GM12878 (cell line): ENCODE results near the gene DMD. TPM values are rescaled to one million over a fixed set of nuclear protein-coding genes. Genes with fewer than 3 reads are reported as not detected.

Experiments
- ATAC-seq: fragments of 200-7000 bp; cut with Tn5 transposase; 3 replicates; pipeline ENCODE4 v1.9.1; 2020; ENCODE audit warnings: mild to moderate bottlenecking, moderate library complexity
- BruUV-seq: library from RNA; stranded (reverse); fragments of 400-500 nt; replicated peaks from 2 replicates; lab custom pipeline; 2021; lab: Mats Ljungman, UMichigan
- CTCF ChIA-PET: fragments of 300-600 bp; sonication (Branson Sonifier 250); formaldehyde crosslinking; extraction: SDS; loops from one replicate; lab custom pipeline; 2021; ENCODE audit warnings: inconsistent platforms; lab: Yijun Ruan, JAX
- POLR2A ChIA-PET: fragments of 350-600 bp; formaldehyde crosslinking; extraction: SDS; loops from one replicate; lab custom pipeline; 2021; ENCODE audit warnings: inconsistent platforms; lab: Charles Lee
- RAD21 ChIA-PET: fragments of 300-600 bp; sonication (Branson Sonifier 250); formaldehyde crosslinking; loops from one replicate; lab custom pipeline; 2023; ENCODE audit warnings: antibody characterized with exemption; ENCODE audit not compliant: unreplicated experiment; lab: Charles Lee
- SMC1A ChIA-PET: fragments of 300-600 bp; sonication (Branson Sonifier 250); formaldehyde crosslinking; loops from one replicate; lab custom pipeline; 2023; ENCODE audit not compliant: unreplicated experiment, uncharacterized antibody; lab: Charles Lee
- DNase-seq: peaks from one replicate; pipeline ENCODE4 v3.0.0-alpha.2; 2011; ENCODE audit warnings: low read depth, low spot score
- FAIRE-seq: peaks from 3 replicates; lab custom pipeline; 2011; peaks lifted over from hg19 to GRCh38; lab: Jason Lieb, UNC
- H2AFZ ChIP-seq: 2 replicates; pipeline ENCODE4 v1.6.0; 2011; ENCODE audit warnings: low read depth, low read length, control low read depth; ENCODE audit not compliant: control insufficient read depth
- H3K27ac ChIP-seq: 2 replicates; pipeline ENCODE4 v1.5.1; 2011; ENCODE audit warnings: control low read depth; ENCODE audit not compliant: control insufficient read depth, insufficient read depth
- H3K27me3 ChIP-seq, 2 experiments: replicated peaks in 1 of 2; 2 replicates each; pipeline versions ENCODE4 v1.6.0 to v1.6.1; 2011; ENCODE audit warnings: low read length in 1 of 2; ENCODE audit not compliant: control insufficient read depth in 2 of 2, insufficient read depth in 2 of 2
- H3K36me3 ChIP-seq, 2 experiments: 2 replicates each; pipeline ENCODE4 v1.5.1; 2011; ENCODE audit warnings: low read length in 1 of 2; ENCODE audit not compliant: control insufficient read depth in 2 of 2, insufficient read depth in 2 of 2
- H3K4me1 ChIP-seq: 2 replicates; pipeline ENCODE4 v1.6.1; 2011; ENCODE audit warnings: mild to moderate bottlenecking, low read length, moderate library complexity, mixed read lengths; ENCODE audit not compliant: control insufficient read depth, insufficient read depth
- H3K4me2 ChIP-seq: 2 replicates; pipeline ENCODE4 v1.6.0; 2011; ENCODE audit warnings: control low read depth; ENCODE audit not compliant: control insufficient read depth, insufficient read depth
- H3K4me3 ChIP-seq: fragments of 200-600 bp; sonication (generic); 2 replicates; pipeline ENCODE4 v1.5.1; 2016
- H3K79me2 ChIP-seq: 2 replicates; pipeline ENCODE4 v1.6.0; 2011; ENCODE audit warnings: low read length; ENCODE audit not compliant: control insufficient read depth, insufficient read depth
- H3K9ac ChIP-seq: 2 replicates; pipeline ENCODE4 v1.8.0; 2011; ENCODE audit warnings: low read length, control low read depth, mixed read lengths; ENCODE audit not compliant: control insufficient read depth, insufficient read depth
- H3K9me3 ChIP-seq: replicated peaks from 3 replicates; pipeline ENCODE4 v1.5.1; 2011; ENCODE audit warnings: mild to moderate bottlenecking, low read length; ENCODE audit not compliant: control insufficient read depth, insufficient read depth
- H4K20me1 ChIP-seq: 2 replicates; pipeline ENCODE4 v1.6.0; 2011; ENCODE audit not compliant: control insufficient read depth, insufficient read depth
- CBX5 ChIP-seq: sonication (generic); IDR thresholded peaks from 2 replicates; pipeline ENCODE4 v1.6.1; 2016; ENCODE audit warnings: low read depth, moderate library complexity, mild to moderate bottlenecking, inconsistent platforms
- CHD2 ChIP-seq: IDR thresholded peaks from 2 replicates; pipeline ENCODE4 v1.6.1; 2011; ENCODE audit warnings: low read depth, low read length, improper control_type of control experiment, borderline replicate concordance
- CREB1 ChIP-seq: IDR thresholded peaks from 2 replicates; pipeline ENCODE4 v1.6.1; 2012; ENCODE audit warnings: low read depth, mild to moderate bottlenecking, inconsistent platforms
- HDAC6 ChIP-seq: fragments of 200-600 bp; sonication (generic); IDR thresholded peaks from one replicate; pipeline ENCODE4 v1.8.0; 2017; ENCODE audit warnings: antibody characterized with exemption; ENCODE audit not compliant: unreplicated experiment
- IRF4 ChIP-seq: IDR thresholded peaks from 2 replicates; pipeline ENCODE4 v1.6.1; 2011; ENCODE audit warnings: low read depth, low read length
- IRF5 ChIP-seq: fragments of 450-650 bp; IDR thresholded peaks from 2 replicates; pipeline ENCODE4 v1.6.1; 2017; ENCODE audit warnings: borderline replicate concordance
- PML ChIP-seq: IDR thresholded peaks from 2 replicates; pipeline ENCODE4 v1.6.1; 2012; ENCODE audit warnings: low read length, inconsistent platforms
- POU2F2 ChIP-seq: IDR thresholded peaks from 3 replicates; pipeline ENCODE4 v1.6.1; 2011; ENCODE audit warnings: low read depth, mild to moderate bottlenecking, low read length, borderline replicate concordance
- SIX5 ChIP-seq: IDR thresholded peaks from 2 replicates; pipeline ENCODE4 v1.6.1; 2011; ENCODE audit warnings: mild to moderate bottlenecking, low read depth, low read length, moderate library complexity; ENCODE audit not compliant: severe bottlenecking
- SMARCA5 ChIP-seq: fragments of 450-650 bp; IDR thresholded peaks from 2 replicates; pipeline ENCODE4 v1.6.1; 2017; ENCODE audit warnings: mild to moderate bottlenecking
- ZNF384 ChIP-seq: IDR thresholded peaks from 2 replicates; pipeline ENCODE4 v1.6.1; 2012; ENCODE audit warnings: low read depth, mild to moderate bottlenecking, low read length, improper control_type of control experiment, borderline replicate concordance
- ZZZ3 ChIP-seq: IDR thresholded peaks from 2 replicates; pipeline ENCODE4 v1.6.1; 2011; ENCODE audit warnings: low read depth; ENCODE audit not compliant: control insufficient read depth, insufficient read length
- WGBS: methylation state at CpG from one replicate; pipeline ENCODE4 v1.1.6; 2016; ENCODE audit warnings: low lambda C conversion rate; ENCODE audit not compliant: insufficient replicate concordance, insufficient coverage; ENCODE audit errors: missing lambda C conversion rate; 5-methylcytosine and 5-hydroxymethylcytosine counted together
- in situ Hi-C: fragments of 300-500 bp; cut with MboI; formaldehyde crosslinking; loops from 9 replicates; pipeline ENCODE4 v1.14.3; 2018; ENCODE audit warnings: mixed read lengths
- intact Hi-C: fragments of 100-400 bp; cut with micrococcal nuclease; formaldehyde crosslinking; loops from one replicate; pipeline ENCODE4 v1.14.2; 2022; ENCODE audit not compliant: unreplicated experiment
- polyA plus RNA-seq, 11 experiments: library from polyadenylated mRNA; depleted of rRNA in 4 of 11; unstranded in 6 of 11; stranded (reverse) in 5 of 11; fragments of >200 nt; fragmentation: Nextera tagmentation in 4 of 11; fragmentation: Illumina TruSeq in 1 of 11; extraction: Ambion mirVana in 4 of 11; extraction: Trizol in 1 of 11; gene quantifications; 1 replicate in 1 of 11; 2 replicates in 10 of 11; pipeline versions ENCODE4 v1.2.1 to v1.2.3, GENCODE V29; 2011 to 2016; ENCODE audit warnings: inconsistent platforms in 2 of 11, missing spikeins in 2 of 11, low read depth in 1 of 11
- total RNA-seq, 4 experiments: library from RNA; depleted of rRNA in 3 of 4; stranded (reverse); fragments of >200 nt in 3 of 4; fragmentation: Illumina TruSeq in 1 of 4; extraction: Trizol in 1 of 4; gene quantifications; 2 replicates each; pipeline versions ENCODE4 v1.2.1 to v1.2.3, GENCODE V29; 2013 to 2021
- TF ChIP-seq, protein P1 (sequence below): IDR thresholded peaks from 2 replicates; pipeline ENCODE4 v1.6.1; 2012; ENCODE audit warnings: mild to moderate bottlenecking, low read depth, low read length
- TF ChIP-seq, protein P2 (sequence below): fragments of 450-650 bp; conservative IDR thresholded peaks from 2 replicates; pipeline ENCODE4 v1.6.1; 2017; ENCODE audit warnings: mild to moderate bottlenecking, moderate library complexity
- TF ChIP-seq, protein P3 (sequence below): fragments of 450-650 bp; IDR thresholded peaks from 2 replicates; pipeline ENCODE4 v1.6.1; 2017; ENCODE audit warnings: mild to moderate bottlenecking, moderate library complexity

DMD gene
- total and polyA plus RNA-seq, 10 of the 15 experiments (the other 5 are each of a cell fraction or from before 2014, with no cell fraction given) = 1.4 to 24.3 (median 4.3) TPM

GRCh38 chrX:32877592-32877991 lies 333.8 kb downstream of the DMD start:
- no peak overlapping the region for H3K9ac ChIP-seq
- H3K4me3 ChIP-seq = no peak overlapping the region
- ATAC-seq (no peak), FAIRE-seq (no peak), DNase-seq (no peak)
- ChIA-PET RAD21 (no interaction called here), POLR2A (no interaction called here), CTCF (no interaction called here), SMC1A (interaction anchor here (1.3 kb wide), 1 partner anchor 11 kb away, joined by 4 read pairs; no protein-coding TSS in a partner anchor)
- intact Hi-C loops (no loop called here), in situ Hi-C loops (no loop called here)
- BruUV-seq = no TSS peak
- H3K36me3 ChIP-seq = no peaks in the 10 kb centered on the region
- H3K27ac ChIP-seq = no peak overlapping the region
- no peak overlapping the region for H2AFZ ChIP-seq
- H3K79me2 ChIP-seq = no peaks in the 10 kb centered on the region
- no peaks in the 10 kb centered on the region for H3K27me3 ChIP-seq
- no peak overlapping the region for H3K4me2 ChIP-seq
- WGBS = 51% methylated on average over 3 of the region's 3 CpGs
- H4K20me1 ChIP-seq = no peaks in the 10 kb centered on the region
- H3K9me3 ChIP-seq = no peaks in the 10 kb centered on the region
- H3K4me1 ChIP-seq = no peaks in the 10 kb centered on the region
- TF ChIP-seq, protein P1, sequence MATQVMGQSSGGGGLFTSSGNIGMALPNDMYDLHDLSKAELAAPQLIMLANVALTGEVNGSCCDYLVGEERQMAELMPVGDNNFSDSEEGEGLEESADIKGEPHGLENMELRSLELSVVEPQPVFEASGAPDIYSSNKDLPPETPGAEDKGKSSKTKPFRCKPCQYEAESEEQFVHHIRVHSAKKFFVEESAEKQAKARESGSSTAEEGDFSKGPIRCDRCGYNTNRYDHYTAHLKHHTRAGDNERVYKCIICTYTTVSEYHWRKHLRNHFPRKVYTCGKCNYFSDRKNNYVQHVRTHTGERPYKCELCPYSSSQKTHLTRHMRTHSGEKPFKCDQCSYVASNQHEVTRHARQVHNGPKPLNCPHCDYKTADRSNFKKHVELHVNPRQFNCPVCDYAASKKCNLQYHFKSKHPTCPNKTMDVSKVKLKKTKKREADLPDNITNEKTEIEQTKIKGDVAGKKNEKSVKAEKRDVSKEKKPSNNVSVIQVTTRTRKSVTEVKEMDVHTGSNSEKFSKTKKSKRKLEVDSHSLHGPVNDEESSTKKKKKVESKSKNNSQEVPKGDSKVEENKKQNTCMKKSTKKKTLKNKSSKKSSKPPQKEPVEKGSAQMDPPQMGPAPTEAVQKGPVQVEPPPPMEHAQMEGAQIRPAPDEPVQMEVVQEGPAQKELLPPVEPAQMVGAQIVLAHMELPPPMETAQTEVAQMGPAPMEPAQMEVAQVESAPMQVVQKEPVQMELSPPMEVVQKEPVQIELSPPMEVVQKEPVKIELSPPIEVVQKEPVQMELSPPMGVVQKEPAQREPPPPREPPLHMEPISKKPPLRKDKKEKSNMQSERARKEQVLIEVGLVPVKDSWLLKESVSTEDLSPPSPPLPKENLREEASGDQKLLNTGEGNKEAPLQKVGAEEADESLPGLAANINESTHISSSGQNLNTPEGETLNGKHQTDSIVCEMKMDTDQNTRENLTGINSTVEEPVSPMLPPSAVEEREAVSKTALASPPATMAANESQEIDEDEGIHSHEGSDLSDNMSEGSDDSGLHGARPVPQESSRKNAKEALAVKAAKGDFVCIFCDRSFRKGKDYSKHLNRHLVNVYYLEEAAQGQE = no peak
- TF ChIP-seq CREB1 (no peak), CBX5 (no peak), SMARCA5 (no peak), POU2F2 (no peak), SIX5 (no peak), IRF4 (no peak), ZNF384 (no peak), CHD2 (no peak), ZZZ3 (no peak), PML (no peak), HDAC6 (no peak), IRF5 (no peak)
- TF ChIP-seq, protein P2, sequence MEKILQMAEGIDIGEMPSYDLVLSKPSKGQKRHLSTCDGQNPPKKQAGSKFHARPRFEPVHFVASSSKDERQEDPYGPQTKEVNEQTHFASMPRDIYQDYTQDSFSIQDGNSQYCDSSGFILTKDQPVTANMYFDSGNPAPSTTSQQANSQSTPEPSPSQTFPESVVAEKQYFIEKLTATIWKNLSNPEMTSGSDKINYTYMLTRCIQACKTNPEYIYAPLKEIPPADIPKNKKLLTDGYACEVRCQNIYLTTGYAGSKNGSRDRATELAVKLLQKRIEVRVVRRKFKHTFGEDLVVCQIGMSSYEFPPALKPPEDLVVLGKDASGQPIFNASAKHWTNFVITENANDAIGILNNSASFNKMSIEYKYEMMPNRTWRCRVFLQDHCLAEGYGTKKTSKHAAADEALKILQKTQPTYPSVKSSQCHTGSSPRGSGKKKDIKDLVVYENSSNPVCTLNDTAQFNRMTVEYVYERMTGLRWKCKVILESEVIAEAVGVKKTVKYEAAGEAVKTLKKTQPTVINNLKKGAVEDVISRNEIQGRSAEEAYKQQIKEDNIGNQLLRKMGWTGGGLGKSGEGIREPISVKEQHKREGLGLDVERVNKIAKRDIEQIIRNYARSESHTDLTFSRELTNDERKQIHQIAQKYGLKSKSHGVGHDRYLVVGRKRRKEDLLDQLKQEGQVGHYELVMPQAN = no peak
- TF ChIP-seq, protein P3, sequence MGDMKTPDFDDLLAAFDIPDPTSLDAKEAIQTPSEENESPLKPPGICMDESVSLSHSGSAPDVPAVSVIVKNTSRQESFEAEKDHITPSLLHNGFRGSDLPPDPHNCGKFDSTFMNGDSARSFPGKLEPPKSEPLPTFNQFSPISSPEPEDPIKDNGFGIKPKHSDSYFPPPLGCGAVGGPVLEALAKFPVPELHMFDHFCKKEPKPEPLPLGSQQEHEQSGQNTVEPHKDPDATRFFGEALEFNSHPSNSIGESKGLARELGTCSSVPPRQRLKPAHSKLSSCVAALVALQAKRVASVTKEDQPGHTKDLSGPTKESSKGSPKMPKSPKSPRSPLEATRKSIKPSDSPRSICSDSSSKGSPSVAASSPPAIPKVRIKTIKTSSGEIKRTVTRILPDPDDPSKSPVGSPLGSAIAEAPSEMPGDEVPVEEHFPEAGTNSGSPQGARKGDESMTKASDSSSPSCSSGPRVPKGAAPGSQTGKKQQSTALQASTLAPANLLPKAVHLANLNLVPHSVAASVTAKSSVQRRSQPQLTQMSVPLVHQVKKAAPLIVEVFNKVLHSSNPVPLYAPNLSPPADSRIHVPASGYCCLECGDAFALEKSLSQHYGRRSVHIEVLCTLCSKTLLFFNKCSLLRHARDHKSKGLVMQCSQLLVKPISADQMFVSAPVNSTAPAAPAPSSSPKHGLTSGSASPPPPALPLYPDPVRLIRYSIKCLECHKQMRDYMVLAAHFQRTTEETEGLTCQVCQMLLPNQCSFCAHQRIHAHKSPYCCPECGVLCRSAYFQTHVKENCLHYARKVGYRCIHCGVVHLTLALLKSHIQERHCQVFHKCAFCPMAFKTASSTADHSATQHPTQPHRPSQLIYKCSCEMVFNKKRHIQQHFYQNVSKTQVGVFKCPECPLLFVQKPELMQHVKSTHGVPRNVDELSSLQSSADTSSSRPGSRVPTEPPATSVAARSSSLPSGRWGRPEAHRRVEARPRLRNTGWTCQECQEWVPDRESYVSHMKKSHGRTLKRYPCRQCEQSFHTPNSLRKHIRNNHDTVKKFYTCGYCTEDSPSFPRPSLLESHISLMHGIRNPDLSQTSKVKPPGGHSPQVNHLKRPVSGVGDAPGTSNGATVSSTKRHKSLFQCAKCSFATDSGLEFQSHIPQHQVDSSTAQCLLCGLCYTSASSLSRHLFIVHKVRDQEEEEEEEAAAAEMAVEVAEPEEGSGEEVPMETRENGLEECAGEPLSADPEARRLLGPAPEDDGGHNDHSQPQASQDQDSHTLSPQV = no peak
